Progenitor cell of endocrine pancreas (in vitro differentiated cells): ENCODE measurements around the gene DUXA. TPM values are rescaled to one million over a fixed set of nuclear protein-coding genes. Genes with fewer than 3 reads are reported as not detected.

Source experiments
- DNase-seq: peaks from one replicate; pipeline ENCODE4 v3.0.0; 2021; ENCODE audit warnings: low spot score; ENCODE audit not compliant: unreplicated experiment
- H3K27ac Mint-ChIP-seq: 2 replicates; pipeline ENCODE4 v1.8.0; 2021; ENCODE audit warnings: mild to moderate bottlenecking, moderate library complexity, mixed read lengths
- H3K27me3 Mint-ChIP-seq: 2 replicates; pipeline ENCODE4 v1.8.0; 2021; ENCODE audit warnings: mixed read lengths
- H3K36me3 Mint-ChIP-seq: 2 replicates; pipeline ENCODE4 v1.8.0; 2022; ENCODE audit warnings: mixed read lengths; ENCODE audit not compliant: insufficient read depth
- H3K4me1 Mint-ChIP-seq: 2 replicates; pipeline ENCODE4 v1.8.0; 2021; ENCODE audit warnings: low read depth, mixed read lengths
- H3K4me3 Mint-ChIP-seq: 2 replicates; pipeline ENCODE4 v1.8.0; 2021; ENCODE audit warnings: low read depth, mild to moderate bottlenecking, moderate library complexity, mixed read lengths
- H3K9me3 Mint-ChIP-seq: 2 replicates; pipeline ENCODE4 v1.8.0; 2021; ENCODE audit warnings: low read depth, mixed read lengths
- total RNA-seq: library from RNA; stranded (reverse); gene quantifications from 2 replicates; pipeline ENCODE4 v1.2.1, GENCODE V29; 2021
- TF ChIP-seq, protein P1 (sequence below): fragments of 200-600 bp; sonication (generic); IDR thresholded peaks from one replicate; pipeline ENCODE4 v1.5.0; 2021; ENCODE audit warnings: antibody characterized with exemption, mild to moderate bottlenecking; ENCODE audit not compliant: unreplicated experiment

Gene DUXA
- total RNA-seq, 1 donor from 2014 or later: not detected

DNA sequence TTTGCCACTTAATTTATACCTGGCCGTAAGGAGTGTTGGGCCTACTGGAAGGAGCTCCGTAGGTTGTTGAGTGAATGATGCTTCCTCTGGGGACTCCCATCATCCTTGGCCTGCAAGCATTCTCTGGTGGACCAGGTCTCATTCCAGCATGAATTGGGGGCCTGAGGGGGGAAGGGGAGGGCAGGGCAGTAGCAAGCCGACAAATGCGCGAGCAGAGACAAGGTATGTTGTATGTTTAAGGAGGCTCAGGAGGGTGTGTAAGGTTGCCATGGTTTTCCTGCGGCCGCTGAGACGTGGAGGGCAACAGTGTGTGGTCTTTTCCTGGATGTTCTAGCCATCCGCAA is 24.8 kb upstream of the DUXA start:
- Mint-ChIP-seq H3K27ac (peak overlapping the region; percentile 96), H3K36me3 (peaks cover 44% of the 10 kb centered on the region), H3K27me3 (peaks cover 9% of the 10 kb centered on the region), H3K4me3 (peak overlapping the region; percentile 85), H3K4me1 (peaks cover 13% of the 10 kb centered on the region), H3K9me3 (peaks cover 23% of the 10 kb centered on the region)
- DNase-seq: no peak
- TF ChIP-seq, protein P1, sequence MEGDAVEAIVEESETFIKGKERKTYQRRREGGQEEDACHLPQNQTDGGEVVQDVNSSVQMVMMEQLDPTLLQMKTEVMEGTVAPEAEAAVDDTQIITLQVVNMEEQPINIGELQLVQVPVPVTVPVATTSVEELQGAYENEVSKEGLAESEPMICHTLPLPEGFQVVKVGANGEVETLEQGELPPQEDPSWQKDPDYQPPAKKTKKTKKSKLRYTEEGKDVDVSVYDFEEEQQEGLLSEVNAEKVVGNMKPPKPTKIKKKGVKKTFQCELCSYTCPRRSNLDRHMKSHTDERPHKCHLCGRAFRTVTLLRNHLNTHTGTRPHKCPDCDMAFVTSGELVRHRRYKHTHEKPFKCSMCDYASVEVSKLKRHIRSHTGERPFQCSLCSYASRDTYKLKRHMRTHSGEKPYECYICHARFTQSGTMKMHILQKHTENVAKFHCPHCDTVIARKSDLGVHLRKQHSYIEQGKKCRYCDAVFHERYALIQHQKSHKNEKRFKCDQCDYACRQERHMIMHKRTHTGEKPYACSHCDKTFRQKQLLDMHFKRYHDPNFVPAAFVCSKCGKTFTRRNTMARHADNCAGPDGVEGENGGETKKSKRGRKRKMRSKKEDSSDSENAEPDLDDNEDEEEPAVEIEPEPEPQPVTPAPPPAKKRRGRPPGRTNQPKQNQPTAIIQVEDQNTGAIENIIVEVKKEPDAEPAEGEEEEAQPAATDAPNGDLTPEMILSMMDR: no peak

DNA sequence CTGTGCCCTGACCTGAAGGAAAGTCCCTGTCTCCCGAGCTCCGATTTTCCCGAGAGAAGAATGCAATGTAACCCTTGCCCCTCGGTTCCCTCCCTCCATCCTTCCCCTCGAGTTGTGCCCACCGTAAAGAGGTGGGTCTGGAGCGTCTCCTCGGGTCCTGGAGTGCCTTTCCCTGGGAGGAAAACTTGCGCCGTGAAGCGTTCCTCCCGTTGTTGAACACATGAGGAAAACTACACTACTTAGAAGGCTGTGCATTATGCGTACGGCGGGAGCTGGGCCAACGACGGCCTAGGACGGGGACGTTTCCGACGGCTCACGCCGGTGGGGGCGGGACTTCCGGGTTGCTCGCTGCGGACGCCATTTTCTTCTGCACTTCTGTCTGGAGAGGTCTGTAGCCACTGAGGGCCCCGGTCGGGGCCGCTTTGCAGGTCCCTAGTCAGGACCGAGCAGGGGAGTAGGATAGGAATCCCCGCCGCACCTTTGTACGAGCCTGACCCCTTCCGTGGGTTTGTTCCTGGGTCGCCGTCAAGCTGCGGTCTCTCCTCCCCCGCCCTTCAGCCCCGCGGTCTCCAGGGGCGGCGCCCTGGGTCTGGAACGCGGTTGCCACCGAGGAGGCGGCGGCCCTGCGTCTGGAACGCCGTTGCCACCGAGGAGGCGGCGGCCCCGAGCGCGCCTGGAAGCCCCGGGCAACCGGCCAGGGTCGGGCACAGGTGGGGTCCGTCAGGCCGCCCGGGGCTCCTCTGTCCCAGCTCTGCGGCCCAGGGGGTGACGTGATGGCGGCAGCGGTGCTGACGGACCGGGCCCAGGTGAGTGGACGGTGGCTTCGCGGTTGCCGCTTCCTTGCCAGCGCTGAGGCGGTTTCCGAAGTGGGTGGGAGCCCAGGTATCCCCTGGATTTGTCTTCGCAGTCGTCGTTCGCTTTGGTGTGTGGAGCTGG is 24.1 kb upstream of the DUXA start, which contains the start of gene ZNF264:
Gene ZNF264 (plus strand): TSS at position 360 of the 936 bp plus-strand sequence. CDS start 414 bp downstream, at position 774.
- peaks cover 13% of the 10 kb centered on the region for H3K4me1 Mint-ChIP-seq
- peaks cover 23% of the 10 kb centered on the region for H3K9me3 Mint-ChIP-seq
- peaks cover 9% of the 10 kb centered on the region for H3K27me3 Mint-ChIP-seq
- peak; percentile 70 for DNase-seq
- peak within 1 kb of the TSS; percentile 96 for H3K27ac Mint-ChIP-seq
- peaks cover 38% of the 10 kb centered on the region for H3K36me3 Mint-ChIP-seq
- peak within 1 kb of the TSS; percentile 85 for H3K4me3 Mint-ChIP-seq
- TF ChIP-seq, protein P1: peak; percentile 30

DNA sequence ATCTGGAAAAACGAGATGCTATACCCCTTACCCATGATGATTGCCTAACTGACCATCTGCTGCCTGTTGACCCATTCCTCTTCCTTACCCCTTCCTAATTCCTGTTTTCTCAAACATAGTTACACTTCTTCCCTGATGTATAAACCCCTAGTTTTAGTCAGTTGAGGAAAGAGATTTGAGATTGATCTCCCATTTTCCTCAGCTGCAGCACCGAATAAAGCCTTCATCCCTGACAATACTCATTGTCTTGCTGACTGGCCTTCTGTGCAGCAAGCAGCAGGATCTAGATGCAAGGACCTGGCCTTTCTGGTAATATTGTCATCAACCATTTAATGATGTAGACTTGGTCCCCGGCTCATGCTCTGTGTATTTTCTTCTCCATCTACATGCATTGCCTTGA is 23.0 kb upstream of the DUXA start:
- TF ChIP-seq, protein P1: no peak
- H3K27me3 Mint-ChIP-seq: peaks cover 9% of the 10 kb centered on the region
- DNase-seq: no peak
- H3K4me3 Mint-ChIP-seq: peak overlapping the region; percentile 85
- H3K27ac Mint-ChIP-seq: peak overlapping the region; percentile 96
- peaks cover 13% of the 10 kb centered on the region for H3K4me1 Mint-ChIP-seq
- peaks cover 23% of the 10 kb centered on the region for H3K9me3 Mint-ChIP-seq
- peaks cover 34% of the 10 kb centered on the region for H3K36me3 Mint-ChIP-seq

DNA sequence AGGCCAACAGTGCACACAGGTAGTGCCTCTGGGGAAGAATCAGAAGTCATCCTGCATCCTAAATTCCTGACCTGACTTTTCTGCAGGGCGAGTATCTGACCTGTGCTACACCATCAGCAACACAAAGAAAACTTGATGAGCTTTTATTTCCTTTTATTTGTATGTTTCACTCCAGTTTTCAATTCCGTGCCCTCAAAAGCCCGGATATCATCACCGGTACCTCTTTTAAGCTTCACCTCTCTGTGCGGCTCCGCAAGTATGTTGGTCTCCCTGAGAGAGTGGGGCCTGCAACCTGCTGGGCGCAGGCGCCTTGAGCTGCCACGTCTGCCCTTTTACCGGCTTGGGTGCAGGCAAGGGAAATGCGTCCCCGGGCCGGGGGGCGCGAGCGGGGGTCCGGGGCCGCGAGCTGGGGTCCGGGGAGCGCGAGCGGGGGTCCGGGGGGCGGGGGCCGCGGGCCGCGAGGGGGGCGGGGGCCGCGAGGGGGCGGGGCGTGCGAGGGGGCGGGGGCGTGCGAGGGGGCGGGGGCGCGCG is 4.3 kb upstream of the DUXA start:
- Mint-ChIP-seq H3K27me3 (peaks cover 14% of the 10 kb centered on the region), H3K27ac (peak overlapping the region; percentile 52), H3K9me3 (peaks cover 35% of the 10 kb centered on the region), H3K4me1 (peaks cover 2% of the 10 kb centered on the region), H3K36me3 (peaks cover 1% of the 10 kb centered on the region), H3K4me3 (peak overlapping the region; percentile 68)
- peak; percentile 12 for DNase-seq
- TF ChIP-seq, protein P1: no peak

DNA sequence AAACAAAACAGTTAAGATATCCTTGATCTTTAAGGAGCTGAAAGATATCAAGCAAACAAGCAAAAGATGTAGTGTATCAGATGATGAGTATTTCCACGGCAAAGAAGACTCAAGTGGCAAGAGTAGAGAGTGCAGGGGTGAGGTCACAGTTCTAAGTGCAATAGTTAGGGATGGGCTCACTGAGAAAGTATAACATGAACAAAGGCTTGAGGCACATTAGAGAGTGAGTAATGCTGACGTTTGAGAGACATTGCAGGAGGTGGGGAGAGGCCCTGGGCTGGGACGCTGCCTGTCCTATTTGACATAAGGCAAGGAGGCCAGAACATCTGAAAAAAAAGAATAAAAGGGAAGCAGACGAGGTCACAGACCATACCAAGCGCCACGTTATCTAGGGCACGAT is 1.4 kb downstream of the DUXA start:
- no peak overlapping the region for H3K4me3 Mint-ChIP-seq
- H3K27ac Mint-ChIP-seq: no peak overlapping the region
- no peaks in the 10 kb centered on the region for H3K27me3 Mint-ChIP-seq
- no peak for DNase-seq
- no peaks in the 10 kb centered on the region for H3K4me1 Mint-ChIP-seq
- peaks cover 36% of the 10 kb centered on the region for H3K9me3 Mint-ChIP-seq
- TF ChIP-seq, protein P1: no peak
- H3K36me3 Mint-ChIP-seq: peaks cover 3% of the 10 kb centered on the region
